Measurements from ENCODE around the gene CDH5.
"Not testable (repeated sequence)": the region's sequence is repeated elsewhere in the genome, so short reads cannot be mapped to it uniquely, and the experiment has no call there.

Gene CDH5

DNA sequence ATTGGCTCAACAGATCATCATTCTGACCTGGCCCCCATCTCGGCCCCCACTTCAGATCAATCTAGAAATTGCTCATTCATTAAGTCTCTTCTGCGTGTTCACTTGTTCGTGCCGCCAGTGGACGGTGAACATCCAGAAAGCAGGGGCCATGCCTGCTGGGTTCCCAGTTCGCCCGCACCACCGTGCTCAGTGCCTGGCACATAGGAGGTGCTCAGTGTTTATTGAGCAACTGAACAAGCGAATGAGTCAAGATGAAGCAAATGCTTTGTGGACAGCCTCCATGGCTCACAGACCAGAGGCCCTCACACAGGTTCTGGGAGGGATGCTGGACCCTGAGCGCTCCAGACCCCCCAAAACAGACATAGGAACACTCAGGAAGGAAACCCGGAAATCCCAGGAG lies 74.5 kb downstream of the CDH5 start:
- no peak for DNase-seq

- no peak for DNase-seq
Observed at GRCh38 chr16:66441586-66442375, 75.3 kb downstream of the CDH5 start.

DNA sequence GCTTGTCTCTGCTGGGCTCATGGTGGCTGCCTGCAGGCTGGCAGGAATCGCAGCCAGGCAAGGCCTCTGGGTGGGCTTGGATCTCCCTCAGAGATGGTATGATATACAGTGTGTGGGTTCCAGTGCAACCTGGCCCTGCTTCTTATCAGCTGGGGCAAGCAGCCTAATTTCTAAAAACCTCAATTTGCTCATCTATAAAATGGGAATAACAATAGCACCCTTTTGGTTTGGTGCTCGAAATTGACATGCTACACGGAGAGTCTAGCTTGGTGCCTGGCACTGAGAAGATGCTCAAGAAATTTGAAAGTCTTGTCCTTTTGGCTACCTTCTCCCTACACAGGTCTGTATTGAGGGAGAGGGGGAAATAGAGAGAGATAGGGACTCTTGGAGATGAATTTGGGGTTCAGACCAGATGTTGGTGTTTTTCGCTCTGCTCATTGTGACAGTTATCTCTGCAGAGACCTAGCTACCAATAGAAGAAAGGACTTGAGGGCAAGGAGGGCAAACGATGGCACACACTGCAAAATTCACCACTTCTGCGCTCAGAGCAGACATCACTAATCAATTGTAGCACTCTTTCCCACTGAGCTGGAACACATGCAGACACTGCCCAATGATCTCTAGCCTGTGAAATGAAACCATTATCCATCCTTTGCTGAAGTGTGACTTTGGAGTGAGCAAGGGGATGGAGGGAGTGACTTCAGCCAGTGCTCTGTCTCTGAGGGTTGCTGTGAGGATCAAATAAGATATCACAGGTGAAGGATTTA lies 76.2 kb downstream of the CDH5 start:
- no peak for DNase-seq

DNA sequence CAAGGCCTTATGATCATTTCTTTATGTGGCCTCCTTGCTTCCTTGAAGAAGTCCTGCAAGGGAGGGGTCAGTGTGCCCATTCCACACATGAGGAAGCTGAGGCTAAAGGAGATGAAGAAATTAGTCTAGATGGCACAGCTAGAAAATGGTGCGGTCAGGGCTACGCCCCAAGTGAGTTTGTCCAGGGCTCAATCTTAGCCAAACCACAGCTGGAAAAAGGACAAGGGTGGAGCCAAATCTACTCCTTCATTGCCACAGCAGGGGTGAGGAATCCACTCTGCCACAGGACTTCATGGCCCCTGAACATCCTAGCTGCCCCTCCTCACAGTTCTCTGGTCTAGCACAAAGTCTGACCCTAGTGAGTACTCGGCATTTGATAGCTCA lies 76.8 kb downstream of the CDH5 start:
- DNase-seq = no peak

DNA sequence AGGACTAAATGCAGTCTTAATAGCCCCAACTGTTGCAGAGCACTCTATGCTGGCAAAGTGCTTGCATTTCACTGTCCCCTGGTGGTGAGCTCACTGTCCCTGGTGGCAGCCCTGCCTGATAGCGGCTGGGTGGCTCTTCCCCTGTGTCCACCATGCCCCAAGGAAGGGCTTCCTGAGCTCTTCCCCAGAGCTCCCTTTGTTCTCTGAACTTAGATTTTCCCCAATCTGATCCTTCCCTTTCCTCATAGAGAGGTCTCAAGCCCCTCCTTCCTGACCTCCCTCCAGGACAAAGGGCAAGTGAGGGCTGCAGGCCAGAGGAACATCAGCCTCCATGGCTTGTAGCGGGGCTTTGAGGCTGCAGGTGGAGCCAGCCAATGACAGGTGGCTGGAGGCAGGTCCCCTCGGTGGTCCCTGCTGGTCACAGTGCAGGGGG lies 77.6 kb downstream of the CDH5 start:
- DNase-seq = no peak

- DNase-seq = no peak
Observed at GRCh38 chr16:66446737-66447136, 80.2 kb downstream of the CDH5 start.

DNA sequence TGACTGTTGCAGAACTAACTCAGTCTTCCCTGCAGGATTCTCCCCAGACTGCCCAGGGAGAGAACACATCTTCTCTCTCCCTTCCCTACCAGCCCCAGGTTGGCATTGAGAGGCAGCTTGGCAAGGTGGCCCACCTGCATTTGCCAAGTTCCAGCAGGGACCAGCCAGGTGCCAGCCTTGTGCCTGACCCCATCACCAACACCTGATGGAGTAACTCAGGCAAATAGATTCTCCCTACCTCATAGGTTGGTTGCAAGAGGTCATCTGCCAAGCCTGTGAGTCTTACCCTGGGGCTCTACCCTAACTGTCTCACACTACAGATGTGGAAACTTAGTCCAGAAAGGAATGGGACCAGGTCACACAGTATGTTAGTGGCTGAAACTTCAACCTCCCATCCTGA lies 81.0 kb downstream of the CDH5 start:
- DNase-seq = no peak

DNA sequence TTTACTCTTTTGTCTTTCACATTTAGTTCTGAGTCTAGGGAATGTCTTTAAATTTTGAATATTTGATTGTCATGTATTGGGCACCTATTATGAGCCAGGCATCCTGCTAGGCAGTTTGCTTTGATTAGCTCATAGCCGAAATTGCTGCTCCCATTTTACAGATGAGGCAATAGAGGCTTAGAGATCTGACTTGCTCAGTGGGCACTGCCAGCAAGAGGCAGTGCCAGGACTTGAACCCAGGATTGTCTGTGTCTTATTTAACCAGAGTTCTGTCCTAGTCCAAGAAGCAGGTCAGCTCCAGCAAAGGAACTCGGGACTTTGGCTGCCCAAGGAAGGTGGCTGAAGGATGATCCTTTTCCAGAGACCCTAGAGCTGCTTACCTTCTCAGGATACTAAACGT lies 85.1 kb downstream of the CDH5 start:
- no peak for DNase-seq

DNA sequence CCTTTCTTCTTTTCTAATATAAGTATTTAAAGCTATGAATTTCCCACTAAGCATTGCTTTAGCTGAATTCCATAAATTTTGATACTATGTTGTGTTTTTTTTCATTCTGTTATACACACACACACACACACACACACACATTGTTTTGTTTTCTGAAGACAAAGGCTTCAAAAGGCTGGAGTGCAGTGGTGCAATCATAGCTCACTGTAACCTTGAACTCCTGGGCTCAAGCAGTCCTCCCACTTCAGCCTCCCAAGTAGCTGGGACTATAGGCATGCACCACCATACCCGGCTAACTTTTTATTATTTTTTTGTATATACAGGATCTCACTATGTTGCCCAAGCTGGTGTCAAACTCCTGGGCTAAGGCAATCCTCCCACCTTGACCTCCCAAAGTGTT lies 86.7 kb downstream of the CDH5 start:
- DNase-seq = not testable (repeated sequence)
